ENCODE measurements around the gene TMEM244.
A peak's percentile ranks its signal among the peaks of the same experiment; 100 is the strongest.
"Not testable (repeated sequence)": the region's sequence is repeated elsewhere in the genome, so short reads cannot be mapped to it uniquely, and the experiment has no call there.

Gene TMEM244

GRCh38 chr6:129866256-129866655 lies 5.1 kb upstream of the TMEM244 start:
- no peak for DNase-seq

DNA sequence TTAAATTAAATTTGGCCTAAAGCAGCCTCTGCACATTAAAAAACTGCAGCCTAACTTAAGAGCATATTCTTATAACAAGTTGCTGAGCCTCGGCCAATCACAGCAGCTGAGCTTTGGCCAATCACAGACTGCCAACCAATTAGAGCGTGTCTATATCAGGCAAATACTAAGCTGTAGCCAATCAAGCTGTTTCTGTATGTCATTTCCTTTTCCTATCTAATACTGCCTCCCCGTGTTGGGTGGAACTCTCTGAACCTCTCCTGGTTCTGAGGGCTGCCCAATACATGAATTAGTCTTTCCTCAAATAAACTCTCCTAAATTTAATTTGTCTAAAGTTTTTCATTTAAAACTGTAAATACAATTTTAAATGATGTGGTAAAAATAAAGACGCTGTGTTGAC lies 3.9 kb upstream of the TMEM244 start:
- DNase-seq = no peak

GRCh38 chr6:129863664-129864063 lies 2.5 kb upstream of the TMEM244 start:
- peak; percentile 62 for DNase-seq

DNA sequence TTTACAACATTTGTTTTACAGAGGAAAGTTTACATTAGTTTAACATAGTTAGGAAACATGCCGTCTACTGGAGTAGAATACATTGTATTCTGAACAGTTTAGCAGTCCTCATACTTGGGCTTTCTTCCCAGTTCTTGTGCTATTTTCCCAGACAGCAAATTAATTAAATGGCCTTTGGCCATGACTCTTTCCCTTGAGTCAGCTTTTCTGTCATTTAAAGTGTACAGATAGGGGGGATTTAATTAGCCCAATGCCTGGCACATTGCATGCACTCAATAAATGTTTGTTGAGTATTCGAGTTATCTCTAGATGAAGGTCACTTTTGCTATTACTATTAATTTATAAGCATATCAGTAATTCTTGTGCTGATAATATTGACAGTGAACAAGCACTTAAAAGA lies 1.6 kb downstream of the TMEM244 start:
- peak; percentile 54 for DNase-seq

GRCh38 chr6:129857838-129858237 lies 3.3 kb downstream of the TMEM244 start:
- no peak for DNase-seq

DNA sequence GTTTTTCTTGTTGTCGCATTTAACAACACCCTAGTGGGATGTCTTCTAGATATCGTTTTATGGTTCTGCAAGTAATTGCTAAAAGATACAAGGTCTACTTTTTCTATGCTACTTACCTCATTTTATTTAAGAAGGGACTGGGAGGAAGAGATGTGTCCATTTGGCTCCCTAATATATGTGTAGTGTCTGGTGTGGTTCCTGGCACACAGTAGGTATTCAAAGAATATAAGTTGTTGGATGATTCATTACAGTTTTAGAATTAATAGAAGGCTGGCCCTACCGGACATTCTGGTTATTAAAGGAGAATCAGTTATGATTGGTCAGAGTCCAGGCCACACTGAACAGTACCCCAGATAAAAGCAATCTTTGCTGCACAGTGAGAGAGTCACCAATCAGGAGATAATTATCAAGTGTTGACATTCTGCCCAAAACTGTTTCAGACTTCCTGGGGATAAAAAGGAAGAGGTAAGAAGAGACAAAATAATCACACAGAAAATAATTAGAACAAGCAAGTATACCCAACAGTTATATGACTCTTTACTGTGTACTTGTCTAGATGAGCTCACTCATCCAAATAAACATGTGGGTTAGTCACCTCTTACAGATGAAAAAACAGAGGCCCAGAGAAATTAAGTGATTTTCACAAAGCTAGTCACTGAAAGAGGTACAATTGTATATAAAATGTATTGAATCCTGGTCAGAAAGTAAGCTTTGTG lies 7.0 kb downstream of the TMEM244 start:
- DNase-seq = peak; percentile 71

DNA sequence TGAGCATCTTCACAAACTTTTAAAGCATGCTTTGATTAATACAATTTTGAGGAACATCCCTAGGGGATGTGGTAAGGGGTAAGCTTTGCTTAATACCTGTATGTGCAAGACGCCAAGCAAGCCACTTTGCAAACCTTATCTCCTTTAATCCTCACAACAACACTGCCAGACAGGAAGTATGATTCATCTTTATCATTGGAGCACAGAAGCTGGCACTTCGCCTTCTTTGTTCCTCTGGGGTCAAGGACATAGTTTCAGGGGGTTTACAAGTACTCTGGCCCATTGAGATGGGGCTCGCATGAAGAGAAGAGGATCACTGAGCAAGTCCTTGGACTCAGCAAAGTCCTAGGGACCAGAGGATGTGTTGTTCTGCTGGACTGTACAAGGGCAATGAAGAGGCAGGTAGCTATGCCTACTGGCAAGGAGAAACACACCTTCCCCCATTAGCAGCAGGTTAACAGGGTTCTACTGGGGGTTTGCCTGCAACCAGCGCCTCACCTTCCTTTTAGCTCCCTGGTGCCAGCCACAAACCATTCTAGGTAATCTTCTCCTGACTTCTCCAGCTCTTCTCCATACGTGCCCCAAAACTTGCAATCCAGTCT lies 8.8 kb downstream of the TMEM244 start:
- DNase-seq = peak; percentile 25

GRCh38 chr6:129849456-129849855 lies 11.7 kb downstream of the TMEM244 start:
- peak; percentile 75 for DNase-seq

DNA sequence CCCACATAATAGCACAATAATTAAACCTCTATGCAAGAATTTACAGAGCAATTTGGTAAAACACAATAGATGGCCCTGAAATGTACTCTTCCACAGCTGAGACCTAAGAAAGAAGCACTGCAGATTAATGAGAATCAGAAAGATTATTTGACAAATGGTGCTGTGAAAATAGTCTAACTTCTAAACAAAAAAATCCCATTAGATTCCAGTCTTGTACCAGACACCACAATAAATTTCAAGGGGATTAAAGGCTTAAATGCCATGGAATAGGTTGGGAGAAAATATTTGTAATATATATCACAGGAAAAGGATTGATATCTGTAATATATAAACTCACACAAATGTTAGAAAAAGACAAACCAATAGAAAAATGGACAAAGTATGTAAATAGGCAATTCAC lies 14.4 kb downstream of the TMEM244 start:
- no peak for DNase-seq

DNA sequence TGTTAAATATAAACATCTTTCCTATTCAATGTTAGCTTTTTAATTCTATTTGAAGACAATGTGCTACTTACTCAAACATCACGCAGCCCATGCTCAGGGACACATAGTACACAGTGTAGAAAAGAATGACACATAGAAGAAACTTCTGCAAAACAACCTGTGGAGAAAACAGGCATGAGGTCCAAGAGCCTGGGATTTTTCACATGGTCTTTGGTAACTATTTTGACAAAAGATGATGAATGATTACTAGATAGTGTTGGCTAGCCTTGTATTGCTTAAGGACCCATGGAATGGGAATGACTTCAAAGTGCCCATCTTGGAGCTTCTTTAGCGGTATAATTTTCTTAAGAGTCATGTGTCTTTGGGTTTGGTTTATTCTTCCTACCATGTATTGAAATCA lies 15.4 kb downstream of the TMEM244 start:
- no peak for DNase-seq

DNA sequence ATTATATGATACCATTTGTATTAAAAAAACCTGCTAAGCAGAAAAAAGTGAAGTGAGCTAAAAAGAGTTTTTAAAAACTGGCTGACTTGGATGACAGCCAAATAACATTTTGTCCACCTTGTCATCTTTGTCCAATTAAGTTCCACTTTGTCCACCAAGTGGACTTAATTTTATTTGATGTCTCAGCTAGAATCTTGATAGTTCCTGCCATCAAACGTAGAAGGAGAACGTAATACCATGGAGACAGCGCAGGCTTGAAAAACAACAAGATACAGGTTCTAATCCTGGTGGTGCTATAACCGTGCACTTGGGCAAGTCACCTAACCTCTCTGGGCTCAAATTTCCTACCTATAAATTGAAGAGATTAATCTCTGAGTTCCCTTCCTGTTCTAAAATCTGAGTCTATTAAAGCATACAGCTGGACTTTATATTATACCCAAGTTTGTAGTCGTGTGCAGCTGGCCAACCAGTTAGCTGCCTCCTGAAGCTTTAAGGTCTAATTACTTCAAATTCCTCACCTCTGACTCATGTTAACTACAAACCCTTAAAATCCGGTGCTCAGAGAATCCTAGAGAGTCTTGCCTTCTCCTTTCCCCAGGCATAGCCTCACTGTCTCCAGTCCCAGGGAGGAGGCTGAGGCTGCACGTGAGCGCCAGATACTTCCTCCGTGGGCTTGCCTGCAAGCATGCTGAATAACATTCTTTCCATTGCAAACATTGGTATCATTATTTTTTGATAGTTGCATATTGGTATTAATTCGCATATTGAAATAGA lies 16.8 kb downstream of the TMEM244 start:
- peak; percentile 86 for DNase-seq

- peak; percentile 48 for DNase-seq
These were observed 17.5 kb downstream of the TMEM244 start for GRCh38 chr6:129843573-129843972.

DNA sequence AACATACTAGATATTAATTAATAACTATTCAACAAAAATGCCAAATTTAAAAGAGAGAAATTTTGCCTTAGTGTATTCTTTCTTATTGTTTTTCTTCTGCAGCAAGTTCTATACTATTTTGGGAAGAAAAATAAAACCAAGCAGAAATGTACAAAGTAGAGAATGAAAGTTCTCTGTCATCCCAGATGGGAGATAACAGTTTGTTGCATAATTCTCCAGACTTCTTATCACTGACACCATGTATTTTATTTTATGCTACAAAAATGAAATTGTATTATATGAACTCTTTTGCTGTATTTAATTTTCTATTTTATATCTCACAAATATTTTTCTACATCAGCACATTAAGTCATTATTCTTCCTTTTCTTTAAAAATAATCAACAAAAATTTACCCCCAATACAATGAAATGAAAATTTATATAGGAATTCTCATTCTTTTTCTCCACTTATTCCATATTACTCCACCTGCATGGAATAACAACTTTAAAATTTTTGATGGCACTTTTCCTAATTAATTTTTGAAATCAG lies 18.2 kb downstream of the TMEM244 start:
- DNase-seq = no peak

GRCh38 chr6:129842137-129842536 lies 19.0 kb downstream of the TMEM244 start:
- no peak for DNase-seq

GRCh38 chr6:129839562-129839961 lies 21.6 kb downstream of the TMEM244 start:
- not testable (repeated sequence) for DNase-seq

DNA sequence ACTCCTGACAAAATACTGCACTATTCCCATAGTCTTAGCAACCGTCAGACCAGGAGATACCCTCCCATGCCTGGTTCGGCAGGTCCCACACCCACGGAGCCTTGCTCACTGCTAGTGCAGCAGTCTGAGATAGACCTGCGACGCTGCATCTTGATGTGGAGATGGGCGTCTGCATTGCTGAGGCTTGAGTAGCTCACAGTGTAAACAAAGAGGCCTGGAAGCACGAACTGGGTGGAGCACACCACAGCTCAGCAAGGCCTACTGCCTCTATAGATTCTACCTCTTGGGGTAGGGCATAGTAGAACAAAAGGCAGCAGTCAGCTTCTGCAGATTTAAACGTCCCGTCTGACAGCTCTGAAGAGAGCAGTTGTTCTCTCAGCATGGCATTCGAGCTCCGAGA lies 25.4 kb downstream of the TMEM244 start:
- no peak for DNase-seq

GRCh38 chr6:129832299-129832698 lies 28.8 kb downstream of the TMEM244 start:
- DNase-seq = no peak

DNA sequence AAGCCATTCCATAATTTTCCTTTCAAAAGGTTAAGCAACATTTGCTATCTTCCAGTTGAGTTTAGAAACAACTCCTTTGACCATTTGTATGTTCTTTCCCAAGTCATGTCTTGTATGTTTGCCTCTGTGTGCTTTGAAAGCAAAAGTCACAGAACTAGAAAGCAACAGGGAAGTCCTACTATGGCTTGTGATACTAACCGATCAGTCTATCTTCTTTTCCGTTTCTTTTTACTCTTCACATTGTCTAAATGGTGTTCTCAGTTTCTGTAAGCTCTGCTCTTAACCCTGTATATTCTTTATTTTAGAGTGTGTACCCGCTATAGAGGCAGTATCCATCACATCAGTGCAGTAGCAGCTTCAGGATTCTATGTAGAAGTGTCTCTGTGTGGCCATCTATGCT lies 32.9 kb downstream of the TMEM244 start:
- no peak for DNase-seq

- DNase-seq = no peak
These were observed 42.9 kb downstream of the TMEM244 start for GRCh38 chr6:129818251-129818650.

GRCh38 chr6:129817821-129818220 lies 43.3 kb downstream of the TMEM244 start:
- DNase-seq = no peak

DNA sequence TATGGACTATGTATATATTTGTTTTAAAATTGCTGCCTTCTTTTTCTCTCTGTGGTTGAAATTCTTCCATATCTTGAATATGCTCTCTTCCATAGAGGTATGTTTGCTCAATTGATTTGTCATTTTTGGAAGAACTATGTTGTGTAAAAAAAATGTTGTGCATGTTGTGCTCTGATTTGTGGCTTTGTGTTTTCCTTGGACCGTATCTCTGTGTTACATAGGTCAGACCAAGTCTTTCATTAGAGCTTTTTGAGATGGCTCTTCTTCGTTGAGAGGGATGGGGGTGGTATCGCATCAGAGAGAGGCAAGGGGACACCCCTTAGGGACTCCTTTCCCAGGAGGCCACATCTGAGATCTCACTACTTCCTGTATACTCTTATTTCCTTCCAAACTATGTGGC lies 43.8 kb downstream of the TMEM244 start:
- no peak for DNase-seq

DNA sequence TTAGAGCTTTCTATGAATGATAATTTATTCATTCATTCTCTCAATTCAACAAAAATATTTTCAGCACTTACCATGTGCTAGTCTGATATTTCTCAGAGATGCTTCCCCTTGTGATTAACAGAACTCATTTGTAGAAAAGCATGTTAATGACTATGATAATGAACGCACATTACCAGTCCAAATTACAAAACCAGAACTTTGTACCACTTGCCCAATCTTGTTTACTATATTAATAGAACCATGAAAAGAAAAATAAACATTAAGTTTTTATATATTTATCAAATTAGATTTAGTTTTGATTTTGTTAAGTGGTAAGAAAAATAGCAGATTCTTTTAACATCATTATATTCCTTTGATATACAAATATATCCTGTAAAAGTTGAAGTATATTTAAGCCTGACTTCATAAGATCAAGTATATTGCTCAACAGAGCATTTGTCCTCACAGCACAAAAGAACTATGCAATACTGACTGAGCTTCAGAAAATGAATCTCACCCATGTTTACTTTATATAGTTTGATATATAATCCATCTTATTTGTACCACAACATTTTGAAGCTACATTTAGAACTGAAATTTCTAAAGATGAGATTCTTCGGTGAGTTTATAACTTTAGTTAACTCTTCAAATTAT lies 48.9 kb downstream of the TMEM244 start:
- DNase-seq = no peak

DNA sequence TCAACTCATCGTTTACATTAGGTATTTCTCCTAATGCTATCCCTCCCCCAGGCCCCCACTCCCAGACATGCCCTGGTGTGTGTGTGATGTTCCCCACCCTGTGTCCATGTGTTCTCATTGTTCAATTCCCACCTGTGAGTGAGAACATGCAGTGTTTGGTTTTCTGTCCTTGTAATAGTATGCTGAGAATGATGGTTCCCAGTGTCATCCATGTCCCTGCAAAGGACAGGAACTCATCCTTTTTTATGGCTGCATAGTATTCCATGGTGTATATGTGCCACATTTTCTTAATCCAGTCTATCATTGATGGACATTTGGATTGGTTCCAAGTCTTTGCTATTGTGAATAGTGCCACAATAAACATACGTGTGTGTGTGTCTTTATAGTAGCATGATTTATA lies 54.0 kb downstream of the TMEM244 start:
- not testable (repeated sequence) for DNase-seq

Measured in fibroblast of skin of right biceps (primary cell).